A549 treated with ZK216348 at 1 μM for 4 hours (cell line): ENCODE data around the gene OR13C3. TPM values are rescaled to one million over a fixed set of nuclear protein-coding genes. Genes with fewer than 3 reads are reported as not detected.

Source experiments
- total RNA-seq: library from RNA; stranded (reverse); fragments of 200-300 nt; extraction: Qiagen RNA extraction; gene quantifications from 5 replicates; pipeline ENCODE4 v1.2.3, GENCODE V29; 2022; ENCODE audit warnings: low read depth

Gene OR13C3
- not detected in 5 replicates for total RNA-seq

DNA sequence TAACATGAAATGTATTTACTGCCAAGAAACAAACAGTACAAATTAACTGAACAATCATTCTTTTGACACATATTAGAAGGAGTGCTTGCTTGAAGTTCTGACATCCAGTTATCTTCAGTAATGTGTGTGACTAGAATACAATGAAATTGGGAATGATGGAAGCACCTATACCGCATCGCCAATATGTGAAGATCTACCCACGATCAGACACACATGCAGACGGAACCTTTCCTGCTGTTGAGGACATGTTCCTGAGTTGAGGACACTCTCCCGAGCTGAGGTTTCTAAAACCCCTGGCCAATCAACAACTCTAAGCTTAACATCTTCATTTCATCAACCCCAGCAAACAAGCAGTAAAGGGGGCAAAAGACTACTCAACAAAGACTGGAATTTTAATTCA is at the start of gene OR13C3:
OR13C3 (minus strand) TSS at position 101 of the 400 bp plus-strand sequence. CDS start 133 bp downstream, outside the sequence.

DNA sequence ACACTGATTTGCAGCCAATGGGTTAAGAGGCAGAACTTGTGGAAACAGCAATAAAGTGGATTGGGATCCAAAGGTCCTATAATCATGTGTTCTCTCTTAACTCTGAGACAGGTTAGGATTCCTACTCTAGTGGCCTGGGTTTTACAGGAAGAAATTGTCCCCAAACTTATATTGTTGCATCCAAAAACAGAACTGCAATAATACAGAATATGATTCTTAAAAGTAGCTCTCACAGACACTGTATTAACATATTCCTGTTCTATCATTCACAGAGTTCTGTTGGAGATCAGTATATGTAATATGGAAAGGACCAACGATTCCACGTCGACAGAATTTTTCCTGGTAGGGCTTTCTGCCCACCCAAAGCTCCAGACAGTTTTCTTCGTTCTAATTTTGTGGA is 32.2 kb upstream of the OR13C3 start, which contains the start of gene OR13C8:
OR13C8 (plus strand) TSS at position 301 of the 400 bp plus-strand sequence; CDS start at position 301, 0 bp downstream.

DNA sequence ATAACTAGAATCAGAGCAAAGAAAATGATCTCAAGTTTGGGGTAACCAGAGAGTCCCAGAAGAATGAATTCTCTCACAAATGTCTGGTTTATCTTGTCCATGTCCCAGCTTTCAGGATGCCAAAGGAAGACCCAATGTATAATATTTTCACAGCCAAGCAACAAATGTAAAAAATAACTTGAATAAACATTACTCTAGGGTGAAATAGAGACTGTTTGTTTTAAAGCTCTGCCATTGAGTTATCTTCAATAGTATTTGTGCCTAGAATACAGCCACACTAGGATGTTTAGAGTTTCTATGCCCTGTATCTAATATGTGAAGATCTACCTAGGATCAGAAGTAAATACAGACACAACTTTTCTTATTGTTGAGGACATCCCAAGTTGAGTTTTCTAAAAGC is 9.5 kb downstream of the OR13C3 start, which contains the start of gene OR13C4:
OR13C4 (minus strand) TSS at position 101 of the 400 bp plus-strand sequence; CDS start at position 101, 0 bp downstream.

DNA sequence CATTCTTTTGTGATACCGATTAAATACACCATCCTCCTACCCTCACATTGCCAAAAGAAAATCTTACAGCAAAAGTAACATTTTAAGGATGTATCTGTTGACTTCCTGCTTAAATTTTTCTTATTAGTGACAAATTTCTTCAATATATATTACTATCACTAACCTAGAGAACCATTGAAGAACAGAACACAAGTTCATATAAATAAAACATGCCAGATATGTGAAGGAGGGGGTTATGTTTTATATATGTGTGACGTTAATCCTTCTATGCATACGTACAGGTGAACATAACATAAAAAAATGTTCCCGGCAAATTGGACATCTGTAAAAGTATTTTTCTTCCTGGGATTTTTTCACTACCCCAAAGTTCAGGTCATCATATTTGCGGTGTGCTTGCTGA is 32.7 kb downstream of the OR13C3 start, which contains the start of gene OR13F1:
OR13F1 (plus strand) TSS at position 301 of the 400 bp plus-strand sequence; CDS start at position 301, 0 bp downstream.

Other genes starting within 250 kb of the OR13C3 start
- not detected in 5 replicates for gene OR13F1, start 32.6 kb downstream of the OR13C3 start, total RNA-seq
- not detected in 5 replicates for gene OR13C4, start 9.6 kb downstream of the OR13C3 start, total RNA-seq
- not detected in 5 replicates for gene OR13C8, start 32.3 kb upstream of the OR13C3 start, total RNA-seq
- not detected in 5 replicates for gene OR13C5, start 62.6 kb upstream of the OR13C3 start, total RNA-seq
- gene OR13C2, start 68.8 kb upstream of the OR13C3 start, total RNA-seq: not detected in 5 replicates
- gene OR13C9, start 81.3 kb upstream of the OR13C3 start, total RNA-seq: not detected in 5 replicates
- gene OR13D1, start 157.7 kb upstream of the OR13C3 start, total RNA-seq: not detected in 5 replicates
- gene NIPSNAP3A, start 210.8 kb upstream of the OR13C3 start, total RNA-seq: 10.5 to 17.0 TPM (median 14.8 TPM) in 5 replicates
- gene NIPSNAP3B, start 227.3 kb upstream of the OR13C3 start, total RNA-seq: 0.46 to 0.87 TPM (median 0.83 TPM) in 5 replicates